Measurements from ENCODE around the gene SHFL.

The SHFL gene

DNA sequence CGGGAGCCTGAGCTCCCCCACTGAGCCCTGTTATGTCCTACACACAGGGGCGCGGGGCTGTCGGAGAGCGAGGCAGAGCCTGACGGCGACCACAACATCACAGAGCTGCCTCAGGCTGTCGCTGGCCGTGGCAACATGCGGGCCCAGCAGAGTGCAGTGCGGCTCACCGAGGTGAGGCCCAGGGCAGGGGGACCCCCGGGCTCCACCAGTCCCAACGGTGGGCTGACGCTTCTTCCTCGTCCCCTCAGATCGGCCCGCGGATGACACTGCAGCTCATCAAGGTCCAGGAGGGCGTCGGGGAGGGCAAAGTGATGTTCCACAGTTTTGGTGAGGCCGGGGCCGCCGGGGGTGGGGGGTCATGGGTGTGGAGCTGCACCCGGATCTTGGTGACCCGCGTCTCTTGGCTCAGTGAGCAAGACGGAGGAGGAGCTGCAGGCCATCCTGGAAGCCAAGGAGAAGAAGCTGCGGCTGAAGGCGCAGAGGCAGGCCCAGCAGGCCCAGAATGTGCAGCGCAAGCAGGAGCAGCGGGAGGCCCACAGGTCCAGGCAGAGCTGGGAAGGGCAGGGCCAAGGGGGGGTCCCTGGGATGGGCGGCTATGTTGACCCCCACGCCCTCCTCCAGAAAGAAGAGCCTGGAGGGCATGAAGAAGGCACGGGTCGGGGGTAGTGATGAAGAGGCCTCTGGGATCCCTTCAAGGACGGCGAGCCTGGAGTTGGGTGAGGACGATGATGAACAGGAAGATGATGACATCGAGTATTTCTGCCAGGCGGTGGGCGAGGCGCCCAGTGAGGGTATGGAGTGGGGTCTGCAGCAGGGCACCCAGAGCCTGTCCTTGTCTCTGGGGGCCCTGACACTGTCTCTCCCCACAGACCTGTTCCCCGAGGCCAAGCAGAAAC, 24.2 kb downstream of the SHFL start:
- no peak for ATAC-seq

DNA sequence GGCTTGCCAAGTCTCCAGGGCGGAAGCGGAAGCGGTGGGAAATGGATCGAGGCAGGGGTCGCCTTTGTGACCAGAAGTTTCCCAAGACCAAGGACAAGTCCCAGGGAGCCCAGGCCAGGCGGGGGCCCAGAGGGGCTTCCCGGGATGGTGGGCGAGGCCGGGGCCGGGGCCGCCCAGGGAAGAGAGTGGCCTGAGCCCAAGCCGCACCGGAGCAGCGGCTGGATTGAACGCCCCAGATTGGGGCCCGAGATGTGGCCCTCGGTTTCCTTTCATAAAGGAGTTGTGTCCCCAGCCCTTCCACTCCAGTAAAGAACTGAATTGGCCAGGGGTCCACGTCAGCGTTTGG, 24.8 kb downstream of the SHFL start:
- ATAC-seq: no peak

DNA sequence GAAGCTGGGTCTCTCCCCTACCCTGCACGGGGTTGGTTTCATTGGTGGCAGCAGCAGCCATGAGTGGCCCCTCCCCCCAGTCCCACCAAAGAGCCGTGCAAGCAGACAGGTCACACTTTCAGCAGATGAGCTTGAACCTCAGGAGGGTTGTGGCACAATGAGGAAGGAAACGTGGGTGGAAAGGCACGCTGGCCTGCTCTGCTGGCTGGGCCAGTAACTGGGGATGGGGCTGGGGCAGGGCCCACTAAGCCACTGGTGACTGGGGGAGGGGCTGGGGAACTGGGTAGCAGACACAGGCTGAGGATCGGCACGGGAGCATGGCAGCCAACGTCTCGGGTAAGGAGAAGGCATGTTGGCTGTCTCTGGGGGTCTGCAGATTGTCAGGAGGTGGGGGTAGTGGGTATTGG, 25.3 kb downstream of the SHFL start, which contains the start of gene P2RY11:
Gene P2RY11 (plus strand): TSS at position 289 of the 407 bp plus-strand sequence. CDS start 29 bp downstream, at position 318.
- ATAC-seq: no peak

DNA sequence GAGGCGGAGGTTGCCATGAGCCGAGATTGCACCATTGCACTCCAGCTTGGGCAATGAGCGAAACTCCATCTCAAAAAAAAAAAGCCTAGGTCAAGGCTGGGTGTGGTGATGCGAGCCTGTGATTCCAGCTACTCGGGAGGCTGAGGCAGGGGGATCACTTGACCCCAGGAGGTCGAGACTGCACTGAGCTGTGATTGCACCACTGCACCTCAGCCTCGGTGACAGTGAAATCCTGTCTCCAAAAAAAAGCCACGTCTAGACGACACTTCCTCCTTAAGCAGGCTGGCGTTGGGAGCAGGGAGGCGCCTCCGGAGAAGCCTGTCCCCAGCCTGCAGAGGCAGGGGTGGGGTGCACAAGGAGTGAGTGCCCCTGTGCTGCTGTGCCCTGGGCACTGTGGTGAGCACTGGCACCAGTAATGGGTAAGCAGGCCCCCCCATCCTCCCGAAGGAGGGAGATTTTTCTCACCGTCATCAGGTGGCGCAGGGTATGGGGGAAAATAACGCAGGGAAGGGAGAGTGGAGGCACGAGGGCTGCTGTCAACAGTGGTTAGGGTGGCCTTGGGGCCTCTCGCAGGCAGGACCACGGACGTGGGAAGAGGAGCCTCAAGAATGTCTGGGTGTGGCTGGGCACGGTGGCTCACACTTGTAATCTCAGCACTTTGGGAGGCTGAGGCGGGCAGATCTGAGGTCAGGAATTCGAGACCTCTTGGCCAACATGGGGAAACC, 26.1 kb downstream of the SHFL start:
- peak; percentile 25 to 29 for ATAC-seq

DNA sequence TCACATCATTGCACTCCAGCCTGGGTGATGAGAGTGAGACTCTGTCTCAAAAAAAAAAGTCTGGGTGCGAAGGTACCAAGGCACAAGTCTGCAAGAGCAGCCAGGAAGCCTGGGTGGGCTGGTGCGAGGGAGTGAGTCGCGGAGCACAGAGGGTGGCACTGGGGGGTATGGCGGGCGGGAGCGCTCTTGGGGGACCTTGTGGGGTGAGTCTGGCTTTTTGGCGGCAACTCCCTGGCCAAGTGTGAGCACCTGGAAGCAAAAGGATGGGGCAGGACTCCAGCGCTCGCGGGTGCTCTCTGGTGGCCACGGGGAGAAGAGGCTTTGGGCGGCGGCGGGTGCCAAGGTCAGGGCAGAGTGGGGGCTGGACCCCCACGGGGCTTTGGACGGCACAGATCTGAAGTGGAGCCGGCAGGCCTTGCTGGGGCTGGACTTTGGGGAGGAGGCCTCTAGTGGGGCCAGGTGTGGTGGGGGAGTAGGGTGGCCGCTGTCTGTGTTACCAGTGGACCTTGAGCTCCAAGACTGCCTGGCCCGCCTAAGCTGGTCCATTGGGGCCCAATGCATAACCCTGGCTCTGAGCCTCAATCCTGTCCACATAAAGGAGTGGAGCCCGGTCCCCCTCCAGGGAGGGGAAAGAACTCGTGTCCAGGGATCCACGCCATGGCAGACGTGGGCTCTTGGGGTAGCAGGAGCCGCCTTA, 26.9 kb downstream of the SHFL start:
- peak; percentile 43 to 53 for ATAC-seq

DNA sequence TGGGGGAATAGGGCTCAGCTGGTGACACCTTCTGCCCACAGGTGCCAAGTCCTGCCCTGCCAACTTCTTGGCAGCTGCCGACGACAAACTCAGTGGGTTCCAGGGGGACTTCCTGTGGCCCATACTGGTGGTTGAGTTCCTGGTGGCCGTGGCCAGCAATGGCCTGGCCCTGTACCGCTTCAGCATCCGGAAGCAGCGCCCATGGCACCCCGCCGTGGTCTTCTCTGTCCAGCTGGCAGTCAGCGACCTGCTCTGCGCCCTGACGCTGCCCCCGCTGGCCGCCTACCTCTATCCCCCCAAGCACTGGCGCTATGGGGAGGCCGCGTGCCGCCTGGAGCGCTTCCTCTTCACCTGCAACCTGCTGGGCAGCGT, 27.5 kb downstream of the SHFL start:
- ATAC-seq: peak in 1 of 2 donors; percentile 2

DNA sequence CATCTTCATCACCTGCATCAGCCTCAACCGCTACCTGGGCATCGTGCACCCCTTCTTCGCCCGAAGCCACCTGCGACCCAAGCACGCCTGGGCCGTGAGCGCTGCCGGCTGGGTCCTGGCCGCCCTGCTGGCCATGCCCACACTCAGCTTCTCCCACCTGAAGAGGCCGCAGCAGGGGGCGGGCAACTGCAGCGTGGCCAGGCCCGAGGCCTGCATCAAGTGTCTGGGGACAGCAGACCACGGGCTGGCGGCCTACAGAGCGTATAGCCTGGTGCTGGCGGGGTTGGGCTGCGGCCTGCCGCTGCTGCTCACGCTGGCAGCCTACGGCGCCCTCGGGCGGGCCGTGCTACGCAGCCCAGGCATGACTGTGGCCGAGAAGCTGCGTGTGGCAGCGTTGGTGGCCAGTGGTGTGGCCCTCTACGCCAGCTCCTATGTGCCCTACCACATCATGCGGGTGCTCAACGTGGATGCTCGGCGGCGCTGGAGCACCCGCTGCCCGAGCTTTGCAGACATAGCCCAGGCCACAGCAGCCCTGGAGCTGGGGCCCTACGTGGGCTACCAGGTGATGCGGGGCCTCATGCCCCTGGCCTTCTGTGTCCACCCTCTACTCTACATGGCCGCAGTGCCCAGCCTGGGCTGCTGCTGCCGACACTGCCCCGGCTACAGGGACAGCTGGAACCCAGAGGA, 28.0 kb downstream of the SHFL start:
- ATAC-seq: no peak

DNA sequence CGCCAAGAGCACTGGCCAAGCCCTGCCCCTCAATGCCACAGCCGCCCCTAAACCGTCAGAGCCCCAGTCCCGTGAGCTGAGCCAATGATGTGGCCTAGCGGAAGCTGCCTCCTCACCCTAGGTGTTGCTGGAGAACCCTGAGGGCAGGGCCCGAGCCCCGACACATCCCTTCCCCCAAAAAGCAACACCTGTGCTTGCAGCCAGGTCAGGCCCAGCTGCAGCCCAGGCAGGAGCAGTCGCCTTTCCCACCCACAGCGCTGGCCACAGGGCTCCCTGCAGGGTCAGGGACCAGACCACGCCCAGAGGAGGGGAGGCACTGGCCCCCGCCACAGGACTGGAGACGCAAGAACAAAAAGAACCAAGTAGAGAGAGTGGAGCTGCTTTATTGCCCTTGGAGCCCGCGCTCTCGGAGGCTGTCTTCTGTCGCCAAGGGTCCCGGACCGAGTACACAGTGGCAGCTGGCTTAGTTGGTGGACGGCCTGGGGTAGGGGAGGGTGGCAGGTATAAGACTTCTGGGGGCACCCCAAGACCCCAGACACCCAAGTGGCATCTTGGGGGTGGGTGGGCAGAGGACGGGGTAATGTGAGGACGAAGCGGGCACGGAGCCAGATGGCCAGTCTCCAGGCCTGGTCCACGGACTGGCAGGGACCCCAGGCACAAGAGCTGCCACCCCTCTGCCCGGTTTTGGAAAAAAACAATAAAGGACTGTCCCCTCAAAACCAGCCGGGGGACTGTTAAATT, 28.7 kb downstream of the SHFL start:
- no peak for ATAC-seq

DNA sequence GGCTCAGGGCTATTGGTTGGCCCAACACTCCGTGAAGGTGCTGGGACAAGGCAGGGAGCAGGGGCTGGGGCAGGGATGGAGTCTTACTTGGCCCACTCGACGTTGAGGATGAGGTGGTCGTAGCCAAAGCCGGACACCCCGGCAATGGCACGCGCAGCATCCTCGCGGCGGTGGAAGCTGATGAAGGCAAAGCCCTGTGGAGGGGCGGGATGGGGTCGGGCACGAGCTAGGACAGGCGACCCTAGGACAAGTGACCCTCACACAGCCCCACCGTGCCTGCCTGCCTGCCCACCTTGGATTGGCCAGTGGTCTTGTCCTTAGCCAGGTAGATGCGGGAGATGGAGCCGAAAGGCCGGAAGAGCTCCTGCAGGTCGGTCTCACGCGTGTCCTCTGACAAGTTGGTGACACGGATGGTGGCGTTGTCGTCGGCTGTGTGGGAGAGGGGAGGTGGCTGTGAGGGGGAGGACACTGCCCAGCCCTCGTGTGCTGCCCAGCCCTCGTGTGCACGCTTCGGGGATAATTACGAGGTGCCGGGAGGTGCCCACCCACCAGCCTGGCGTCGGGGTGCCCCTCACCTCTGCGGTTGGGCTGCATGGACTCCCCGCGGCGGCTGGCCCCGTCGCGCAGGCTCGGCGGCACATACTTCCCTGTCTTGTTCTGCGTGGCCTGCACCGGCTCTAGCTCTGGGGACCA, 29.4 kb downstream of the SHFL start:
- ATAC-seq: no peak

DNA sequence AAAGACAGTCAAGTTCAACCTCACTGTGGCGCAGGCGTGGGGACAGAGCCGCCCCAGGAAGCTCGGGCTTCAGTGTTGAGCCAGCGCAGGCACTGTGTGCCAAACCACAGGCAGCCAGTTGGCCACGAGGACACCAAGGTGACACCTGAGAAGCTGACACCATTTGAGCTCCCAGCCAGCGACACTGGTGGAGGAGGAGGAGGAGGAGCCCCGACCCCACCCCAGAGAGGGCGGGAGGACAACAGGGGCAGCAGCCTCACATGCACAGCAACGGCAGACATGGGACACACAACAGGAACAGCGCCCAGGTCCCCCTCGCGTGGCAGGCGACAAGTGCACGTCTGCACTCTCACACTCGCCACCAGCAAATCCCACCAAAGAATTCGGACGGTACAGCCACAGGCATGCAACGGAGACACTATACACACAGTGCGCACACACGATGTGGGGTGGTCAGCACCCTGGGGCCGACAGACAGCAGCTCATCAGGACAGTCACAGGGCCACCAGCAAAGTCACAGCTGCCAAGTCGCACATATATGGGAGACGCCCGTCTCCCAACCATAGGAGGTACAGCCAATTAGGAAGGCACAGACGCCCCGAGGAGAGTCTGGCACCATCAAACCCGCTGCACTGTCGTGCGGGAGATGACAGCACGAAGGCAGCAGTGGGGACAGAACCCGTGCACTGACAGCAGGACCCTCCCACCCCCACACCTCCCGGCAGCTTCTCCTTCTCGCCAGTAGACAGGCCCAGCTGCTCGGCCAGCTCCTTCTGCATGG, 30.2 kb downstream of the SHFL start:
- ATAC-seq: no peak

DNA sequence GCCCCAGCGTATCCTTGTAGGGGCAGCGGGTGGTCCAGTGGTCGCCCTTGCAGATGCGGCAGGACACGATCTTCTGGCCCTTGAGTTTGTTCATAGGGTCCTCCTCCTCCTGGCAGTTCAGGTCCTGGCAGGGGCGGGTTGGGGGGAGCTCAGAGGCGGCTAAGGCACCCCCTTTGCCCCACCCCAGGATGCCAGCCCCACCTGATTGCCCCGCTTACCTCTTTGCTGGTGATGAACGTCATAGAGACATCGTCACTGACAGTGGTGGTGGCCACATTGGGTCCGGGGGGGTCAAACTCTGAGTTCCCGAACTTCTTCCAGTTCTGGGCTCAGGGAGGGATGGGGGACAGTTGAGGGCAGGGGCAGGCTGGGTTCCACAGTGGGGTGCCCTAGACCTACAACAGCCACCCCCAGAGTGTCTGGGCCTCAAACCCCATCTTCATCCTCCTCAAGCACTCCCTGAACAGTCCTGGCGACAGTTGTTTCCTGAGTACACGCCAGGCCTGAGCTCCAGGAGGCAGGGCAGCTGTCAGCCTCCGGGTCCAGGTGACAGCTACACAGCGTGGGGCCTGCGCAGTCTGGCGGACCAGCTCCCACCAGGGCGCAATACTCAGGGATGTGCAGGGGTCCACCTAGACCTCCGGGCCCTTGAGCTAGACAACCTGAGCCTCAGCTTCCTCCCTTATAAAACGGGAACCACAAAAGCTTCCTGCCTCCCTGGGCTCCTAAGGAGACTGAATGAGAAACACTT, 30.9 kb downstream of the SHFL start:
- no peak for ATAC-seq

DNA sequence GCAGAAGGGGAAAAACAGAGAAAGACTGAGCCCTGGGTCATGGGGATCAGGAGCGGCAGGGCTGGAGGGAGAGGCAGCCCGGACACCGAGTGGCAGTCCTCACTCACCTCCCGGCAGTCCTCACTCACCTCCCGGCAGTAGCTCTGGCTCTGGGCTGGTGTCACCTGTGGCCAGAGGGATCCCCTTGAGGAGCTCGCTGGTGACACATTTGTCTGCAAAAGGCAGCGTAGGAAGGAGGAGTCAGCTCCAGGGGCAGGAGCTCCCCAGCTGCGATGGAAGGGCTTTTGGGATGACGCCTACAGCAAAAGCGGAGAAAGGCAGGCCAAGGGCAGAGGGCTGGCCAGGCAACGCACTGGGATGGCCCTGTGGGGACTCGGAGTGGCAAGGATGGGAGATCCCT, 32.8 kb downstream of the SHFL start:
- no peak for ATAC-seq

DNA sequence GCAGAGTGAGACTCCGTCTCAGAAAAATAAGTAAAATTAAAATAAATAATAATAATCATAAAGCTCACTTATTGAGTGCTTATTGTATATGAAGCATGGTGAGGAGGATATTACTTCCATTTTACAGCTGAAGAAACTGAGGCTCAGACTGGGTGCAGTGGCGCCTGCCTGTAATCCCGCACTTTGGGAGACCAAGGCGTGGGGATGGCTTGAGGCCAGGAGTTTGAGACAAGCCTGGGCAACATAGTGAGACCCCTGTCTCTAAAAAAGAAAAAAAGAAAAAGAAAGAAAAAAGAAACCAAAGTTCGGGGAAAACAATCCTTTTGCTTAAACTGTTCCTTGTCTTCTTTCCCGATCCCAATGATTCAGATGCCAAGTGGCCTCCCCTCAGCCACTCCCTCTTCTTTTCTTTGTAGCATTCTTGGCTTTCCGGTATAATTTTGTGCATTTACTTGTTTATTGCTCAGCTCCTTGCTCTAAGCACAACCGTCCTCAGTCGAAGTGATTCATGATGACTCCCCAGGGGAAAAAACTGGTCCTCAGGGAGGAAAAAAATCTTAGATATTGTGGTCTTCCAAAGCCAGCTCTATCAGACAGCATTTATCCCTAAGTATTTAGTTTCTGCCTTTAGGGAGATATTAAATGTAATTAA, 34.5 kb downstream of the SHFL start:
- ATAC-seq: no peak

DNA sequence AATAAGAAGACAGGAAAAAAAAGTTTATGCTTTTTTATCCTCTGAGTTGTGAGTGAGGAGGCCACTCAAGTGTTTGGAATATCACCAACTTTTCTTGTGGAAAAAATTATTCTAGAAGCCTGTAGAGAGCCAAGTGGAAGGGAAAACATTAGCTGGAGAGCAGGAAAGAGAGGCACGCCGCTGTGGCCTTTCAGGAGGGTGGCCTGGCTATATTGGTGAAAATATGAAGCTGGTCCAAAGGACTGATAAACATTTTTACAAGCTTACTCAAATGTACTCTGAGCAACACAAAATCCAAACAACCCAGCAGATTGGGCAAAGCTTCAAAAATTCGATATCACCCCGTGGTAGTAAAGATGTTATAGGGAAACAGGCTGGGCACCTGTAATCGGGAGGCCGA, 35.9 kb downstream of the SHFL start:
- no peak for ATAC-seq

DNA sequence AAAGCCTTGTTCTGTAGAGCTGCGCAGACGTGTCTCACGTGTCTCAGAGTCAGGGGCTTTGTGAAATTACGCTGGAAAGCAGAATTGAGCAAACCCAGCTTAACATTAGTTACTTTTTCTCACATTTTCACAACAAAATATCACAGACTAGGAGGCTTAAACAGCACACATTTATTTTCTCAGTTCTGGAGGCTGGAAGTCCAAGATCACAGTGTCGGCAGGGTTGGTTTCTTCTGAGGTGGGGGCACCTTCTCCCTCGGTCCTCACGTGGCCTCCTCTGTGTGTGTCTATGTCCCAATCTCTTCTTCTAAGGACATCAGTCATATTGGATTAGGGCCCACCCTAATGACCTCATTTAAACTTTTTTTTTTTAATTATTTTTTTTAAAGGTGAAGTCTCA, 38.3 kb downstream of the SHFL start:
- ATAC-seq: no peak

DNA sequence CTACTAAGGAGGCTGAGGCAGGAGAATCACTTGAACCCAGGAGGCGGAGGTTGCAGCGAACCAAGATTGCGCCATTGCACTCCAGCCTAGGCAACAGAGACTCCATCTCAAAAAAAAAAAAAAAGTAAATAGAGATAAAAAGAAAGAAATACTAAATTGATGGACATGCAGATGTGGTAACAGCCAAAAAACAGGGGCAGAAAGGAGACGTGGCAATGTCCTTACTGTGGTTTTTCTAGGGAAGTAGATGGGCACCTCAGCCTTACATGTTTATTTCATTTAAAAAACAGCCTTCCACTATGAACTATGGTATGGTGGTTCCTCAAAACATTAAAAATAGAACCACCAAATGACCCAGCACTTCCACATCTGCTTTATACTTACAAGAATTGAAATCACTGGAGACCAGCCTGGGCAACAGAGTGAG, 40.1 kb downstream of the SHFL start:
- ATAC-seq: no peak

DNA sequence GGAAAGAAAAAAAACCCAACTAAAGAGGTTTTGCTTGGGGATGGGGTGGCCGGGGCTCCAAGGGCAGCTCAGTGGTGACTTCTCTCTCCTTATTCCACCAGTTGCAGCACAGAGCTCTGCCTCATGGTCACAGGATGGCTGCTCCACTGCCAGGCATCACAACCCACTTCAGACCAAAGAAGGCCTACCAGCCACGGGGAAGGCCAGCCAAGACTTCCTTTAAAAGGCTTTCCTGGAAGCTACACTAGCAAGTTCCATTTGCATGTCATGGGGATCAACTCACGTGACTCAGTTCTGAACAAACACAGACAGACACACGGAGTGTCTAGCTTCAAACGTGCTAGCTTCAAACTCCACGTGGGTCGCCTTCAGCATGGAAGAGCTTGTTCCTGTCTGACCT, 46.8 kb downstream of the SHFL start:
- ATAC-seq: no peak

DNA sequence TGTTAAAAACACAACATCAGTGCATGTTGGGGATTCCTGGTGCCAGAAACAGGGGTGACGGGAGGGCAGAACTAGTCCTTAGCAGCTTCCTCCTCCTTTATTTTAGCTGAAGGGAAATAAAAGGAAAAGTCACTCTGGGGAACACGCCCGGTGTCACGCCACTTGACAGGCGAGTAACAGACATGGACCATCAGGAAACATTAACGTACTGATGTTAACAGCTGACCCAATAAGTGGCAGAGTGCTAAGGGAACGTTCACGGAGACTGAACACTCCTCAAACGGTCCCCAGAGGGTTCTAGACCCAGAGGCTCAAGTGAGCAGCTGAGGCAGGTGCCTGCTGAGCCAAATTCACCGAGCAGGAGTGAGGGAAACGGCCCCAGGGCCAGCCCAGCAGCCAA, 47.5 kb downstream of the SHFL start:
- no peak for ATAC-seq

DNA sequence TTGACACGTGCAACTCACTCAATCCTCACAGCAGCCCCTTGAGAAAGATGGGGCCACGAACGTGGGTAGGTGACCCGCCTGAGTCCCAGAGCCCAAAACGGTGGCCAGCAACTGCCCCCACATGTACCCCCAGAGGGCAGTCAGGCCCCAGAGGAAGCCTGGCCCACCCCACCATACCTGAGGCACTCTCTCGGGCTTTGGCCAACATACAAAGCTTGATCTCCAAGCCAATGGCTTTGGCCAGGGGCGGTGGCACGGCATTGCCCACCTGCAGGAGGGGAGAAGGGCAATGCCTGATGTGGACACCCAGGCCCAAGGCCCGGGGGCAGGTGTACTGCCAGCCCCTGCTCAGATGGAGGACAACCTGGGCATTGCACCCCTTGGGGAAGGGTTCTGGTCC, 47.9 kb downstream of the SHFL start:
- ATAC-seq: no peak

Data from activated CD4-positive, CD25-positive, alpha-beta regulatory T cell treated with anti-CD3 and anti-CD28 coated beads, Interleukin-2, amount 50 U/mL, for 24 hours (primary cell).